Peyer's patch (tissue), 4 donors: ENCODE measurements around the gene FBN3. TPM values are rescaled to one million over a fixed set of nuclear protein-coding genes. Genes with fewer than 3 reads are reported as not detected.

Experiments used
- DNase-seq, 3 donors: peaks; one replicate each; pipeline ENCODE4 v3.0.0-alpha.2; 2017 to 2019
- H3K27ac ChIP-seq, 4 donors: fragments of 200-600 bp; sonication (generic); one replicate each; pipeline ENCODE4 v1.5.1; 2016 to 2019
- H3K27me3 ChIP-seq, 2 donors: fragments of 200-600 bp; sonication (generic); one replicate each; pipeline ENCODE4 v1.5.1; 2019
- H3K36me3 ChIP-seq, 3 donors: fragments of 200-600 bp; sonication (generic); one replicate each; pipeline ENCODE4 v1.5.1; 2016 to 2019
- H3K4me1 ChIP-seq, 4 donors: fragments of 200-600 bp; sonication (generic); one replicate each; pipeline ENCODE4 v1.5.1; 2016 to 2019
- H3K4me3 ChIP-seq, 4 donors: fragments of 200-600 bp; sonication (generic); 1 replicate in 3 of 4; 2 replicates in 1 of 4; pipeline ENCODE4 v1.5.1; 2016 to 2019; ENCODE audit warnings: mild to moderate bottlenecking in 1 of 4
- H3K9me3 ChIP-seq, 4 donors: fragments of 200-600 bp; sonication (generic); one replicate each; pipeline ENCODE4 v1.5.1; 2016 to 2019; ENCODE audit warnings: mild to moderate bottlenecking in 1 of 4
- CTCF ChIP-seq, 6 experiments: fragments of 450-650 bp in 4 of 6; fragments of 200-600 bp in 2 of 6; sonication (generic) in 1 of 6; IDR thresholded peaks; one replicate each; pipeline ENCODE4 v1.5.1; 2017 to 2019; ENCODE audit warnings: antibody characterized with exemption in 6 of 6, mild to moderate bottlenecking in 3 of 6, moderate library complexity in 1 of 6
- POLR2A ChIP-seq, 2 donors: fragments of 450-650 bp; IDR thresholded peaks; one replicate each; pipeline ENCODE4 v1.5.1; 2017; ENCODE audit warnings: antibody characterized with exemption in 2 of 2, mild to moderate bottlenecking in 2 of 2, moderate library complexity in 2 of 2
- total RNA-seq, 4 donors: library from RNA; depleted of rRNA; stranded (reverse); fragments of >200 nt; gene quantifications; one replicate each; pipeline ENCODE4 v1.1.0, GENCODE V29; 2016

Gene FBN3
- total RNA-seq, 4 donors from 2014 or later = 0.28 TPM; not detected in 3

GRCh38 chr19:8147582-8147978, 1.8 kb downstream of the FBN3 start:
- DNase-seq = no peak
- no peak overlapping the region for H3K27ac ChIP-seq
- no peaks in the 10 kb centered on the region for H3K36me3 ChIP-seq
- H3K9me3 ChIP-seq = no peaks in the 10 kb centered on the region
- no peak for TF ChIP-seq POLR2A (IDR thresholded peaks at IDR 0.05)
- TF ChIP-seq CTCF (IDR thresholded peaks at IDR 0.05) = no peak
- peaks cover 0 to 13% (median 6%) of the 10 kb centered on the region in 4 donors for H3K4me1 ChIP-seq
- peaks cover 0 to 18% of the 10 kb centered on the region in 2 donors for H3K27me3 ChIP-seq
- no peak overlapping the region for H3K4me3 ChIP-seq

DNA sequence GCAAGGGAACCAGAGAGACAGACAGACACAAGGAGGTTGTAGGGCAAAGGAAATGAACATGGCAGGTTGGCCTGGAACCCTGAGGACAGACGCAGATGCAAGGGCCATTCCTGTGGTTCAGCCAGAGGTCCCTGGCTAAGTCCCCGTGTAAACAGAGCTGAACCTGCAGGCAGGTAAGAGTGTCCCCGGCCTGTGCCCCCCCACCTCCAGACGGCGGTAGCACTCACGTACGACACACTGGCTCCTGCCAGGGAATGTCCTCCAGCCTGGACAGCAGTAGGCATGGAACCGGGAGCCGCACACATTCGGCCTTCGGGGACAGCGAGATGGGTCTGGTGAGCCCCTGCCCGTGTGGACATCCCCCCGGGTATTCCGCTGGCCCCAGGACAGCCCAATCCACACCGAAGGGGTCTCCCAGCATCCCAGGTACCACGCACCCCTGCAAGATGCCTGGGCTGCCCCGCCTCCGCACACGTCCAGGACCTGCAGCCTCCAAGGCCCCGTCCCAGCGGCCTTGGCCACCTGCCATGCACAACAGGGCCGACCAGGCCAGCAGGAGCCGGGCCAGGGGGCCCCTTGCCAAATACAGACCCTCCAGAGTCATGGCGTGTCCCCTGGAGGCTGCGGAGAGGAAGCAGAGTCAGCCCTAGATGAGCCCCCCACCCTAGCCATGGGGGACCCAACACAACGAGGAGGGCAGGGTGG, 2.4 kb downstream of the FBN3 start:
- no peak for DNase-seq
- peaks cover 0 to 18% of the 10 kb centered on the region in 2 donors for H3K27me3 ChIP-seq
- no peak overlapping the region for H3K4me3 ChIP-seq
- H3K9me3 ChIP-seq = no peaks in the 10 kb centered on the region
- H3K36me3 ChIP-seq = no peaks in the 10 kb centered on the region
- peaks cover 0 to 13% (median 6%) of the 10 kb centered on the region in 4 donors for H3K4me1 ChIP-seq
- TF ChIP-seq CTCF (IDR thresholded peaks at IDR 0.05) (no peak), POLR2A (IDR thresholded peaks at IDR 0.05) (no peak)
- no peak overlapping the region for H3K27ac ChIP-seq

- Histone ChIP-seq H3K27me3 (peaks cover 0 to 12% of the 10 kb centered on the region in 2 donors), H3K4me3 (no peak overlapping the region), H3K9me3 (no peaks in the 10 kb centered on the region), H3K36me3 (no peaks in the 10 kb centered on the region), H3K27ac (no peak overlapping the region), H3K4me1 (peaks cover 0 to 11% (median 5%) of the 10 kb centered on the region in 4 donors)
- DNase-seq = no peak
- TF ChIP-seq POLR2A (IDR thresholded peaks at IDR 0.05) (no peak), CTCF (IDR thresholded peaks at IDR 0.05) (no peak)
Observed at GRCh38 chr19:8144273-8144995, 5.0 kb downstream of the FBN3 start.

DNA sequence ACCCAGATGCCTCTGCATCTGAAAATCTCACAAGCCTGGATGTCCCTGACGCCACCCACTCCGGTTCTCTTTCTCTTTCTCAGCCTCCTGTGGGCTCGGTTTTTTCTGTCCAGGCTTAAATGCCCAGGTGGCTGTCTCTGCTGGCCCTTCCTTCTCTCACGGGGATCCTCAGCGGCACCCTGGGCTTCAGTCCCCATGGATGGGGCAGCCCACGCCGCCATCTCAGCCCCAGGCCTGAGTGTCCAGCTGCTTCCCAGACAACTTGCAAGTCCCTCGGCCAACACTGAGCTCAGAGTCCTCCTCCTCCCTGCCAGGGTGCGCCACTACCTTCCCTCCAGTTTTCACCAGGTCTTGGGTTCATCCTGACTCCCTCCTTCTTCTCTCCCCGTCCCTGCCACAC, 6.4 kb downstream of the FBN3 start:
- TF ChIP-seq POLR2A (IDR thresholded peaks at IDR 0.05) (no peak), CTCF (IDR thresholded peaks at IDR 0.05) (no peak)
- Histone ChIP-seq H3K36me3 (no peaks in the 10 kb centered on the region), H3K4me3 (no peak overlapping the region), H3K9me3 (no peaks in the 10 kb centered on the region), H3K27ac (no peak overlapping the region), H3K4me1 (no peaks in the 10 kb centered on the region), H3K27me3 (peaks cover 0 to 2% of the 10 kb centered on the region in 2 donors)
- no peak for DNase-seq

- no peaks in the 10 kb centered on the region for H3K4me1 ChIP-seq
- TF ChIP-seq POLR2A (IDR thresholded peaks at IDR 0.05) (no peak), CTCF (IDR thresholded peaks at IDR 0.05) (no peak)
- H3K4me3 ChIP-seq = no peak overlapping the region
- H3K27me3 ChIP-seq = no peaks in the 10 kb centered on the region
- no peaks in the 10 kb centered on the region for H3K36me3 ChIP-seq
- H3K27ac ChIP-seq = no peak overlapping the region
- DNase-seq = no peak
- no peaks in the 10 kb centered on the region for H3K9me3 ChIP-seq
Observed at GRCh38 chr19:8142513-8142900, 6.9 kb downstream of the FBN3 start.
